IMR-90 (cell line): ENCODE results near the gene DCAF15. TPM values are rescaled to one million over a fixed set of nuclear protein-coding genes. Genes with fewer than 3 reads are reported as not detected.

Source experiments
- ATAC-seq: fragments of 200-7000 bp; cut with Tn5 transposase; 2 replicates; pipeline ENCODE4 v1.9.1; 2020; ENCODE audit warnings: low read depth, mild to moderate bottlenecking, moderate library complexity
- BruUV-seq: library from RNA; stranded (reverse); fragments of 400-500 nt; replicated peaks from 2 replicates; lab custom pipeline; 2021; lab: Mats Ljungman, UMichigan
- CTCF ChIA-PET: fragments of 300-600 bp; formaldehyde crosslinking; extraction: SDS; loops from one replicate; lab custom pipeline; 2021; ENCODE audit warnings: antibody characterized with exemption; lab: Yijun Ruan, JAX
- POLR2A ChIA-PET: fragments of 300-600 bp; sonication (Branson Sonifier 250); formaldehyde crosslinking; loops from one replicate; lab custom pipeline; 2022; ENCODE audit warnings: antibody characterized with exemption; ENCODE audit not compliant: unreplicated experiment; lab: Charles Lee
- DNase-seq: peaks from one replicate; pipeline ENCODE4 v3.0.0; 2013
- H2AFZ ChIP-seq: replicated peaks from 2 replicates; pipeline ENCODE3; 2013; ENCODE audit warnings: low read length, mild to moderate bottlenecking; ENCODE audit not compliant: poor library complexity
- H2AK5ac ChIP-seq: 2 replicates; pipeline ENCODE4 v1.6.1; 2013; ENCODE audit warnings: low read depth, low read length, inconsistent platforms
- H2AK9ac ChIP-seq: replicated peaks from 2 replicates; pipeline ENCODE3; 2013; ENCODE audit warnings: mild to moderate bottlenecking, low read depth, low read length, moderate library complexity; ENCODE audit not compliant: poor library complexity
- H2BK120ac ChIP-seq: 2 replicates; pipeline ENCODE4 v1.6.1; 2013; ENCODE audit warnings: low read depth, low read length, inconsistent platforms
- H2BK15ac ChIP-seq: 3 replicates; pipeline ENCODE4 v1.6.1; 2013; ENCODE audit warnings: low read depth, low read length, inconsistent platforms
- H2BK20ac ChIP-seq: 2 replicates; pipeline ENCODE4 v1.6.1; 2013; ENCODE audit warnings: low read depth, mild to moderate bottlenecking, inconsistent platforms, low read length, moderate library complexity
- H2BK5ac ChIP-seq: 2 replicates; pipeline ENCODE4 v1.6.1; 2013; ENCODE audit warnings: mild to moderate bottlenecking, low read depth, low read length, inconsistent platforms; ENCODE audit not compliant: poor library complexity, severe bottlenecking
- H3K14ac ChIP-seq: replicated peaks from 2 replicates; pipeline ENCODE4 v1.6.1; 2013; ENCODE audit warnings: low read depth, low read length, inconsistent platforms
- H3K18ac ChIP-seq: 2 replicates; pipeline ENCODE4 v1.6.1; 2013; ENCODE audit warnings: low read depth, low read length, control low read depth
- H3K23ac ChIP-seq: 2 replicates; pipeline ENCODE4 v1.6.1; 2013; ENCODE audit warnings: low read depth, low read length, inconsistent platforms
- H3K27ac ChIP-seq: 2 replicates; pipeline ENCODE4 v1.5.1; 2013; ENCODE audit warnings: mild to moderate bottlenecking, control low read depth, low read length; ENCODE audit not compliant: insufficient read depth
- H3K27me3 ChIP-seq: 2 replicates; pipeline ENCODE4 v1.6.1; 2013; ENCODE audit warnings: low read length; ENCODE audit not compliant: control insufficient read depth, insufficient read depth
- H3K36me3 ChIP-seq: 2 replicates; pipeline ENCODE4 v1.6.1; 2013; ENCODE audit warnings: low read length, mixed read lengths; ENCODE audit not compliant: control insufficient read depth, insufficient read depth
- H3K4ac ChIP-seq: 2 replicates; pipeline ENCODE4 v1.6.1; 2013; ENCODE audit warnings: low read depth, low read length, inconsistent platforms
- H3K4me1 ChIP-seq: 2 replicates; pipeline ENCODE4 v1.6.1; 2013; ENCODE audit warnings: low read length, mixed read lengths; ENCODE audit not compliant: control insufficient read depth, insufficient read depth
- H3K4me2 ChIP-seq: 2 replicates; pipeline ENCODE4 v1.6.1; 2013; ENCODE audit warnings: low read depth, mild to moderate bottlenecking, control low read depth, low read length, moderate library complexity
- H3K4me3 ChIP-seq: 2 replicates; pipeline ENCODE4 v1.5.1; 2013; ENCODE audit warnings: low read depth, mild to moderate bottlenecking, control low read depth, low read length, moderate library complexity; ENCODE audit not compliant: insufficient read depth
- H3K56ac ChIP-seq: 2 replicates; pipeline ENCODE4 v1.6.1; 2013; ENCODE audit warnings: low read length, inconsistent platforms; ENCODE audit not compliant: insufficient read depth; ENCODE audit errors: extremely low read depth
- H3K79me1 ChIP-seq, 2 experiments: 2 replicates each; pipeline ENCODE4 v1.6.1; 2013; ENCODE audit warnings: low read length in 2 of 2, inconsistent platforms in 1 of 2, low read depth in 1 of 2
- H3K9ac ChIP-seq: 2 replicates; pipeline ENCODE4 v1.6.1; 2013; ENCODE audit warnings: low read depth, low read length, control low read depth
- H3K9me1 ChIP-seq: 2 replicates; pipeline ENCODE4 v1.6.1; 2013; ENCODE audit warnings: low read length, inconsistent platforms; ENCODE audit not compliant: insufficient read depth
- H3K9me3 ChIP-seq: 2 replicates; pipeline ENCODE4 v1.6.1; 2013; ENCODE audit warnings: low read length; ENCODE audit not compliant: control insufficient read depth, insufficient read depth
- H4K20me1 ChIP-seq: 2 replicates; pipeline ENCODE4 v1.6.1; 2013; ENCODE audit warnings: low read length, inconsistent platforms; ENCODE audit not compliant: insufficient read depth
- H4K5ac ChIP-seq: 2 replicates; pipeline ENCODE4 v1.6.1; 2013; ENCODE audit warnings: mild to moderate bottlenecking, low read depth, low read length, control low read depth
- H4K8ac ChIP-seq, 2 experiments: 2 replicates each; pipeline ENCODE4 v1.6.1; 2013; ENCODE audit warnings: low read depth in 2 of 2, low read length in 2 of 2, control low read depth in 1 of 2, inconsistent platforms in 1 of 2
- H4K91ac ChIP-seq: 2 replicates; pipeline ENCODE4 v1.6.1; 2013; ENCODE audit warnings: low read depth, low read length, inconsistent platforms; ENCODE audit not compliant: insufficient read depth
- BHLHE40 ChIP-seq: fragments of 150-350 bp; IDR thresholded peaks from 2 replicates; pipeline ENCODE4 v1.6.1; 2016; ENCODE audit warnings: mild to moderate bottlenecking, low read depth, low read length
- CEBPB ChIP-seq: IDR thresholded peaks from 2 replicates; pipeline ENCODE4 v1.6.1; 2012; ENCODE audit warnings: low read depth, low read length, improper control_type of control experiment
- CHD1 ChIP-seq: IDR thresholded peaks from 2 replicates; pipeline ENCODE4 v1.6.1; 2012; ENCODE audit warnings: low read depth, low read length, improper control_type of control experiment
- FOS ChIP-seq: fragments of 150-350 bp; IDR thresholded peaks from 2 replicates; pipeline ENCODE4 v1.6.1; 2016; ENCODE audit warnings: low read depth, low read length
- MAFK ChIP-seq: IDR thresholded peaks from 2 replicates; pipeline ENCODE4 v1.6.1; 2012; ENCODE audit warnings: low read depth, low read length, improper control_type of control experiment
- MAZ ChIP-seq: IDR thresholded peaks from 2 replicates; pipeline ENCODE4 v1.6.1; 2012; ENCODE audit warnings: low read depth, mild to moderate bottlenecking, low read length, improper control_type of control experiment, moderate library complexity, borderline replicate concordance
- MXI1 ChIP-seq: IDR thresholded peaks from 2 replicates; pipeline ENCODE4 v1.6.1; 2012; ENCODE audit warnings: low read depth, mild to moderate bottlenecking, low read length, moderate library complexity, borderline replicate concordance
- NFE2L2 ChIP-seq: fragments of 150-350 bp; IDR thresholded peaks from 2 replicates; pipeline ENCODE4 v1.6.1; 2016; ENCODE audit warnings: low read depth, mild to moderate bottlenecking, low read length
- RAD21 ChIP-seq: IDR thresholded peaks from 2 replicates; pipeline ENCODE4 v1.6.1; 2012; ENCODE audit warnings: low read length, improper control_type of control experiment
- RCOR1 ChIP-seq: IDR thresholded peaks from 2 replicates; pipeline ENCODE4 v1.6.1; 2012; ENCODE audit warnings: mild to moderate bottlenecking, low read length, improper control_type of control experiment; ENCODE audit not compliant: insufficient replicate concordance
- RFX5 ChIP-seq: IDR thresholded peaks from 2 replicates; pipeline ENCODE4 v1.8.0; 2012; ENCODE audit warnings: low read depth, mild to moderate bottlenecking, low read length, moderate library complexity
- SMC3 ChIP-seq: fragments of 150-350 bp; IDR thresholded peaks from 2 replicates; pipeline ENCODE4 v1.6.1; 2016; ENCODE audit warnings: low read depth, mild to moderate bottlenecking, antibody characterized with exemption, low read length, moderate library complexity
- WGBS, 2 experiments: methylation state at CpG; one replicate each; pipeline versions ENCODE4 v1.1.5 to v1.1.7; 2013; ENCODE audit warnings: missing lambda C conversion rate in 2 of 2; ENCODE audit not compliant: insufficient read length in 1 of 2; ENCODE audit errors: extremely low coverage in 2 of 2; 5-methylcytosine and 5-hydroxymethylcytosine counted together
- dilution Hi-C: fragments of 300-500 bp; cut with HindIII; formaldehyde crosslinking; loops from one replicate; pipeline ENCODE4 v1.14.3; 2018; ENCODE audit warnings: low sequenced_read_pairs; ENCODE audit not compliant: unreplicated experiment
- in situ Hi-C: fragments of 300-500 bp; cut with MboI; formaldehyde crosslinking; loops from 3 replicates; pipeline ENCODE4 v1.14.3; 2019; ENCODE audit warnings: low sequenced_read_pairs, inconsistent platforms, mixed read lengths
- intact Hi-C: fragments of 100-400 bp; cut with micrococcal nuclease; formaldehyde crosslinking; loops from 2 replicates; pipeline ENCODE4 v1.10.0; 2022
- polyA plus RNA-seq, 3 experiments: library from polyadenylated mRNA; depleted of rRNA; stranded (reverse); fragments of >200 nt; gene quantifications; 2 replicates each; pipeline ENCODE4 v1.2.3, GENCODE V29; 2012; ENCODE audit warnings: low replicate concordance in 1 of 3
- total RNA-seq: library from RNA; depleted of rRNA; stranded (reverse); fragments of >200 nt; gene quantifications from 2 replicates; pipeline ENCODE4 v1.2.3, GENCODE V29; 2012
- TF ChIP-seq, protein P1 (sequence below): fragments of 150-350 bp; IDR thresholded peaks from 2 replicates; pipeline ENCODE4 v1.6.1; 2017; ENCODE audit warnings: mild to moderate bottlenecking, antibody characterized with exemption, low read length, low read depth
- TF ChIP-seq, protein P2 (sequence below): conservative IDR thresholded peaks from 2 replicates; pipeline ENCODE4 v1.5.1; 2012; ENCODE audit warnings: mild to moderate bottlenecking, low read depth, low read length, improper control_type of control experiment

DCAF15 gene
- total and polyA plus RNA-seq, 2 of the 4 experiments (the other 2 are of a cell fraction) = 6.8 to 31.0 TPM

DNA sequence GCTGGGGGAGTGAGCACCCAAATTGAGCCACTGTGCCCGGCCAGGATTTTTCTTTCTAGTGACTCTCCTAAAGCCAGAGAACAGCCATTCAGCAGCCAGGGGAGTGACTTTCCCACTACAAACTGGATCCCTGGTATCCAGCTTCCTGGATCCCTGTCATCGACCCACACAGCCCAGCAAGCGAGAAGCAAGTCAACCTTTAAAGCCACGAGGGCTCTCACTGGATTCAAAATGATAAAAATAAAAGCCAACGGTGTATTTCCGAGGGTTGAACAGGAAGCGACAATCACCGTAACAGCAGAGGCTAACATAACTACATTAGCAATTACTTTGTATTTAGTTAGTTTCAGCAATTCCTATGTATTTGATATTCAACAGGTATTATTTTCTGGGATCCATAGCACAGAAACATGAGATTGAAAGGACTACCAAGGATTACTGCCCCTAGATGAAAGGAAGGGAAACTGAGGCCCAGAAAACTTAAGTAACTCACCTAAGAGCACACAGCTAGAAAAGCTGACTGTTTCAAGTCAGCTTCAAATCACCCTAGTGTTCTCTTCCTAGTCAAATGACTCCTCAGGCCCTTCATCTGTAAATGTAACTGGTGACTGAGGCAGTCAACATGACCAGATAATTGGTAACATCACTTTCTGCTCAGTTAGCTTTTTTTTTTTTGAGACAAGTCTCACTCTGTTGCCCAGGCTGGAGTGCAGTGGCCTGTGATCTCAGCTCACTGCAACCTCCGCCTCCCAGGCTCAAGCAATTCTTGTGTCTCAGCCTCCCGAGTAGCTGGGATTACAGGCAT lies 51.1 kb downstream of the DCAF15 start:
- BruUV-seq = no TSS peak
- CTCF ChIA-PET = no interaction called here
- in situ Hi-C loops = no loop called here
- TF ChIP-seq BHLHE40 = no peak
- TF ChIP-seq, protein P1, sequence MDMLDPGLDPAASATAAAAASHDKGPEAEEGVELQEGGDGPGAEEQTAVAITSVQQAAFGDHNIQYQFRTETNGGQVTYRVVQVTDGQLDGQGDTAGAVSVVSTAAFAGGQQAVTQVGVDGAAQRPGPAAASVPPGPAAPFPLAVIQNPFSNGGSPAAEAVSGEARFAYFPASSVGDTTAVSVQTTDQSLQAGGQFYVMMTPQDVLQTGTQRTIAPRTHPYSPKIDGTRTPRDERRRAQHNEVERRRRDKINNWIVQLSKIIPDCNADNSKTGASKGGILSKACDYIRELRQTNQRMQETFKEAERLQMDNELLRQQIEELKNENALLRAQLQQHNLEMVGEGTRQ = no peak
- TF ChIP-seq RAD21 = no peak
- no peak for TF ChIP-seq MAFK
- TF ChIP-seq FOS = no peak
- TF ChIP-seq MXI1 = no peak
- TF ChIP-seq RCOR1 = no peak
- TF ChIP-seq NFE2L2 = no peak
- no peak for TF ChIP-seq CHD1
- TF ChIP-seq, protein P2, sequence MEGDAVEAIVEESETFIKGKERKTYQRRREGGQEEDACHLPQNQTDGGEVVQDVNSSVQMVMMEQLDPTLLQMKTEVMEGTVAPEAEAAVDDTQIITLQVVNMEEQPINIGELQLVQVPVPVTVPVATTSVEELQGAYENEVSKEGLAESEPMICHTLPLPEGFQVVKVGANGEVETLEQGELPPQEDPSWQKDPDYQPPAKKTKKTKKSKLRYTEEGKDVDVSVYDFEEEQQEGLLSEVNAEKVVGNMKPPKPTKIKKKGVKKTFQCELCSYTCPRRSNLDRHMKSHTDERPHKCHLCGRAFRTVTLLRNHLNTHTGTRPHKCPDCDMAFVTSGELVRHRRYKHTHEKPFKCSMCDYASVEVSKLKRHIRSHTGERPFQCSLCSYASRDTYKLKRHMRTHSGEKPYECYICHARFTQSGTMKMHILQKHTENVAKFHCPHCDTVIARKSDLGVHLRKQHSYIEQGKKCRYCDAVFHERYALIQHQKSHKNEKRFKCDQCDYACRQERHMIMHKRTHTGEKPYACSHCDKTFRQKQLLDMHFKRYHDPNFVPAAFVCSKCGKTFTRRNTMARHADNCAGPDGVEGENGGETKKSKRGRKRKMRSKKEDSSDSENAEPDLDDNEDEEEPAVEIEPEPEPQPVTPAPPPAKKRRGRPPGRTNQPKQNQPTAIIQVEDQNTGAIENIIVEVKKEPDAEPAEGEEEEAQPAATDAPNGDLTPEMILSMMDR = no peak
- TF ChIP-seq CEBPB = no peak
- no peak for TF ChIP-seq SMC3
- no peak for TF ChIP-seq RFX5
- no peak for TF ChIP-seq MAZ

More for the DNA sequence above, 51.1 kb downstream of the DCAF15 start:
- no peak overlapping the region for H2AFZ ChIP-seq
- no peak overlapping the region for H2BK20ac ChIP-seq
- no peak overlapping the region for H3K14ac ChIP-seq
- no peaks in the 10 kb centered on the region for H3K27me3 ChIP-seq
- H3K79me1 ChIP-seq = peaks cover 5 to 45% of the 10 kb centered on the region in 2 experiments
- H2AK5ac ChIP-seq = no peak overlapping the region
- H3K9me3 ChIP-seq = peaks cover 9% of the 10 kb centered on the region
- no peak overlapping the region for H4K5ac ChIP-seq
- no peak overlapping the region for H2AK9ac ChIP-seq
- no peak overlapping the region for H2BK15ac ChIP-seq
- dilution Hi-C loops (no loop called here), intact Hi-C loops (no loop called here)
- DNase-seq = no peak
- ATAC-seq = no peak
- H3K4me3 ChIP-seq = no peak overlapping the region
- H3K36me3 ChIP-seq = peaks cover 2% of the 10 kb centered on the region; the same call in 1 of the 2 replicates
- H2BK120ac ChIP-seq = no peak overlapping the region
- H4K91ac ChIP-seq = no peak overlapping the region
- H3K4me2 ChIP-seq = no peak overlapping the region
- peaks cover 5% of the 10 kb centered on the region; the same call in 1 of the 2 replicates for H3K9me1 ChIP-seq
- H3K23ac ChIP-seq = no peak overlapping the region
- H4K8ac ChIP-seq = no peak overlapping the region
- H3K18ac ChIP-seq = no peak overlapping the region
- H3K9ac ChIP-seq = no peak overlapping the region
- POLR2A ChIA-PET = no interaction called here
- peaks cover 9% of the 10 kb centered on the region for H4K20me1 ChIP-seq
- H3K4me1 ChIP-seq = peaks cover 4% of the 10 kb centered on the region; the same call in 1 of the 2 replicates
- WGBS, 2 experiments = 77% methylated on average over 3 of the region's 10 CpGs; no CpG with 5 or more reads in 1 of the 2 experiments
- H3K4ac ChIP-seq = no peak overlapping the region
- no peak overlapping the region for H3K27ac ChIP-seq
- no peak overlapping the region for H3K56ac ChIP-seq
- H2BK5ac ChIP-seq = no peak overlapping the region
